Dedifferentiated amniotic fluid mesenchymal stem cell (primary cell): ENCODE results near the gene ARSA.

Experiments
- DNase-seq: peaks from one replicate; pipeline ENCODE4 v3.0.0-alpha.2; 2016; ENCODE audit errors: extremely low spot score

The ARSA gene

GRCh38 chr22:50604256-50605001, 23.5 kb downstream of the ARSA start:
- DNase-seq: no peak

GRCh38 chr22:50603511-50604255, 24.3 kb downstream of the ARSA start:
- DNase-seq: no peak

DNA sequence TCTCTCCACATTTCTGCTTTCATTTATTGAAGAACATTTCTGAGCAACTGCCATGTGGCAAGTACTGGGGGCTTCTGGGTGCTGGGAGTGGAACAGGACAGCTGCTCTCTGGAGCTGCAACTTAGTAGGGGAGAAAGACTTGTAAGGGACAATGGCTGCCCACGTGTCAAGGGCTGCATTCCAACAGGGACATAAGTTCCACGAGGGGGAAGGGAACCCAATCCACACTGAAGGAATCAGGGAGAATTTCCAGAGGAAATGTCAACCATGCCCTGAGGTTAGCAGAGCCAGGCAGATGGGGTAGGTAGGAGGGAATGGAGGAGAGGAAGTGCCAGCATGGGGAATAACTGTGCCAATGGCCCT, 25.6 kb downstream of the ARSA start:
- DNase-seq: no peak

DNA sequence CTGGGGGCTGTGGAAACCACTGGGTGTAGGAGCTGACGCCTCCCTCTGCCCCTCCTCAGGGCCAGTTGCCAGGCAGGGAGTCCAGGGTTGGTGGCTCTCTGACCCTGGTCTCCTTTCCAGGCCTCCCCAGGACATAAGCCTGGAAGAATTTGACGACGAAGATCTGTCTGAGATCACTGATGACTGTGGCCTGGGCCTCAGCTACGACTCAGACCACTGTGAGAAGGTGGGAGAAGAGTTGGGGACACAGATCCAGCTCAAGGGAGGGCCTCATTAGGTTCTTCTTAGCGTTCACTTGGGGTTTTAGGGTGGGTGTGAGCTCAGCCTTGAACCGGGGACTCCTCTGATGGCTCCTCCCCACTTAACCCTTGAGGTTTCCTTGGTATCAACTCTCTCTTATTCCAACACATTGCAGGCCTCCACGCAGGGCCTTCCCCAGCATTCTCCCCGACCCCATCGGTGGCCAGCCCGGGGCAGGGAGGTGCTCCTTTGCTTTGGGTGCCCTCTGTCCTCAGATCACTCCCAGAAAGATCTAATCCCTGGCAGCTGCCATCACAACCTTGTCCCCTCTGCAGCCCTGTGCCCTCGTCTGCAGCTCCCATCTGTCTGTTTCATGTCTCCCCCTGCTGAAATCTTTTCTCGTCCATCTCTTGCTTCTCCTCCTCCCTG, 26.1 kb downstream of the ARSA start:
- no peak for DNase-seq

DNA sequence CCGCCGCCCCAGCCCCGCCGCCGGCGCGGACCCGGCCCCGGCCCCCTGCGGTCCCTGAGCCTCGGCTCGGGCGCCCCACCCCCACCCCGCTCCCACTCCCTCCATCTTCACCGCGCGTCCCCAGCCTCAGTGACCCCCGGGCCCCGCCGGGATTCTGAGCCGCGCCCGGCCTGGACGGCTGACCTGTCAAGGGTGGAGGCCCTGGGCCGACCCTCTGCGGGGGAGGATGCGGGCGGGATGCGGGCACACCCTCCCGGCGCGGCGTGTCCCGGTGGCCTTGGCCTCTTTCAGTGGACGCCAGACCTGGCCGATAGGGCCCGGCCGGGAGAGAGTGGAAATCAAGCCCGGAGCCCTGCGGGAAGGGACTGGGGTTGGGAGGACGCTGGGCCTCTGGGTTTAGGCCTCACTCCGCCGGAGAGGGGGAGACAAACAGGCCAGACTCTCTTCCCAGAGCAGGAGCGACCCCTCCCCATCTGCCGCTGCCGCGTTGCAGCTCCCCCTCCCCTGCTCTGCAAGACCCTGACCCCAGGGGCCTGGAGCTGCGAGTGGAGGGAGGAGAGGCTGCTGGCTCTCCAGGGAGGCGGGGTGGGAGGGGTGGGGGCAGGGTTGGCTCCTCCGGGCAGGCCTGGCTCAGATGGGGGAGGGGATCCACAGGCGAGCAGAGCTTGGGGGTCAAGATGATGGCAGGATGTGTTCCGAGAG, 26.8 kb downstream of the ARSA start:
- DNase-seq: no peak

- no peak for DNase-seq
These were observed 27.4 kb downstream of the ARSA start, which contains the start of gene MAPK8IP2 for GRCh38 chr22:50600538-50600937. Gene MAPK8IP2 (plus strand): TSS chr22:50600793. CDS start chr22:50600819, 26 bp downstream.

DNA sequence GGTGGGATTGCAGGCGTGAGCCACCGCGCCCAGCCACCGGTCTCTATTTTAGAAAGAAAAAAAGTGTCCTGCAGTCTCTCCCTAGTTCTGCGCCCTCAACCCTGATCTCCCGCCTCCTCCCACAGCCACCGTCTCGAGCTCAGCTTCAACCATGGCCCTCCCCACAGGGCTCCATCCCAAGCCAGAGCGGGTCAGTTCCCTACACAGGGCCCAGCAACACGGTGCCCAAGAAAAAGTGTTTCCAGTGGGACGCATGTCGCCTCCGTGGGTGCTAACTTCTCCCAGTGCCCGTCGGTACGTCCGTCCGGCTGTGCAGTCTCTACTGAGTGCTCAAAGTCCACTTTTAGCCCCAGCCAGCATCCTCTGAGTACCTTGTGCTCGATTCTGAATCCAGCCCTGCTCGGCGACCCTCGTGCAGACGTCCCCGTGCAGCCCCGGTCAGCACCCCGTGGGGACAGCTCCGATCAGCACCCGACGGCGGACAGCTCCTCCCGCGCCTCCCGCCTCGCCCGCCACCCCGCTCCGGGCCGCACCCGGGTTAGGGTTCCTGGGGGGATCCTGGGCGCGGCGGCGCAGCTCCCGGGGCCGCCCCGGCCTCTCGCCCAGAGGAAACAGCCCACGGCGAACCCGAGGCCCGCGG, 28.0 kb downstream of the ARSA start:
- no peak for DNase-seq

GRCh38 chr22:50597097-50597496, 30.9 kb downstream of the ARSA start:
- no peak for DNase-seq

DNA sequence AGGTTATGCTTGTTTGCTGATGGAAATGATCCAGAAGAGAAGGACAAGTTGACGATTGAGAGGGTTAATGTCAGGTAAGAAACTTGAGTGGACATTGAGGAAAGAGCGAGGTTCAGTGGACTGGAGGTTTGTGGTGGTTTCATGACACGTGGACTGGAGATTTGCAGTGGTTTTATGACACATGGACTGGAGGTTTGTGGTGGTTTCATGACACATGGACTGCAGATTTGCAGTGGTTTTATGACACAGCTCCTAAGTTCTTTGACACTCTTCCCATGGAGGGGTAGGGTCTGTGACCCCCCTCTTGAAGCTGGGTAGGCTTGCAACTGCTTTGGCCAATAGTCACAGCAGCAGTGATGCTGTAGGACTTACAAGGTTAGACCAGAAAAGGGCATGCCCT, 32.8 kb downstream of the ARSA start:
- DNase-seq: no peak

- DNase-seq: no peak
These were observed 40.5 kb downstream of the ARSA start for GRCh38 chr22:50587407-50587806.

DNA sequence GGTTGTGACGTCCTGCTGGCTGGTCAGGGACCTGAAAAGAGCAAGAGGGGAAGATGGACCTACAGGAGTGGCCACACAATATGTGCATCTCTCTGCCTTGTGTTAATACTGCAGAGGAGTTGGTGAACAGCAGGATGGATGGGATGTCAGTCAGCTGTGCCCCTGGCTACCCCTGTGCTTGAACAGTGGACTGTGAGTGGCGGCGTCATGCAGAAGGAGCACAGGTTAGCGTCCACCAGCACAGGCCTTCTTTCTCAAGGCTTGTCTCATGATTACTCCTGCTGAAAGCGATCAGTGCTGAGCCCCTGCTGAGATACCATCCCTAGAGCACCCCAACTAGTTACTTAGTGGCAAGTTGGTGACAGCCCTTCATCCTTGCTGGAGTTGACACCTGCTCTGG, 41.5 kb downstream of the ARSA start:
- DNase-seq: no peak

DNA sequence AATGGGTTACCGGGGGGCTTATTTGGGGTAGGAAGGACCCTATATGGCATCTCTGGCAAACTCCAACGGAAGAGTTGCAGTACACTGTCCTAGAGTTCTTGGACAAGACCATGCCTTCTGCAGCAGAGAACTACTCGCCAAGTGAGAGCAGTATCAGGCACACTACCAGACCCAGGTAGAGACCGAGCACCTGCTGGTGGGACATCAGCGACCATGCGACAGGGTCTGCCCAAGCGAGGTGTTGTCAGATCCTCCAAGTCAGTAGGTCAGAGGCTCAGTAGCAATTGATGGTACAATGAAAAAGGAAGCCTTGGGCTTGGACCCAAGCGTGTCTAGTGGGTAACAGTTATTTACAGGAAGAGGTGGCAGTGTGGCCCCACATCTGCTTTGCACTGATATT, 42.2 kb downstream of the ARSA start:
- DNase-seq: no peak

- DNase-seq: no peak
These were observed 42.7 kb downstream of the ARSA start for GRCh38 chr22:50585238-50585637.

DNA sequence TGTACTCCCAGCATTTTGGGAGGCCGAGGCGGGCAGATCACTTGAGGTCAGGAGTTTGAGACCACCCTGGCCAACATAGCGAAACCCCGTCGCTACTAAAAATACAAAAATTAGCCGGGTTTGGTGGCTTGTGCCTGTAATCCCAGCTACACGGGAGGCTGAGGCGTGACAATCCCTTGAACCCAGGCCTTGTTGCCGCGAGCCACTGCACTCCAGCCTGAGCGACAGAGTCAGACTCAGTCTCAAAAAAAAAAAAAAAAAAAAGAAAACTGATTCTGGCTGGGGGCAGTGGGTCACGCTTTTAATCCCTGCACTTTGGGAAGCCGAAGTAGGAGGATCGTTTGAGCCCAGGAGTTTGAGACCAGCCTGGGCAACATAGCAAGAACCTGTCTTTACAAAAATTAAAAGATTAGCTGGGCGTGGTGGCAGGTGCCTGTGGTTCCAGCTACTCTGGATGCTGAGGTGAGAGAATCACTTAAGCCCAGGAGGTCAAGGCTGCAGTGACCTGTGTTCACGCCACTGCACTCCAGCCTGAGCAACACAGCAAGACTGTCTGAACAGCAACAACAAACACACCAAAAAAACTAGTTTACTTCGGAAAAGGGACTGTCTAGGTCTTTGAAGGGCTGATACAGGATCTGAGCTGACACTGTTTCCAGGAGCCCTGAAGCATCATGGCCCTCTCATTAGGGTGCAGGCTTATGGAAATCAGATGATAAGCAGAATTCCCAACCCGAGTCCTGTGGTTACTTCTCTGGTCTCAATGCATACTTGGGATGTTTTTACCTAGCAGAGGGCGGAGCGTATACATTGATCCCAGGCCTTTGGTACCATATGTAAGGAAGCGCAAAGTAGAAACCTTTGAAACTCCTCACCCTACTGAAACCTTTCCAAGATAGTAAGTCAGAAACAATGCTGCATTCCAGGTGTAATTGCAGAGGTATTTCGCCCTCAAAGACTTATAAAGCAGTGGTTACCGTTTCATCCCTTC, 43.6 kb downstream of the ARSA start:
- no peak for DNase-seq

DNA sequence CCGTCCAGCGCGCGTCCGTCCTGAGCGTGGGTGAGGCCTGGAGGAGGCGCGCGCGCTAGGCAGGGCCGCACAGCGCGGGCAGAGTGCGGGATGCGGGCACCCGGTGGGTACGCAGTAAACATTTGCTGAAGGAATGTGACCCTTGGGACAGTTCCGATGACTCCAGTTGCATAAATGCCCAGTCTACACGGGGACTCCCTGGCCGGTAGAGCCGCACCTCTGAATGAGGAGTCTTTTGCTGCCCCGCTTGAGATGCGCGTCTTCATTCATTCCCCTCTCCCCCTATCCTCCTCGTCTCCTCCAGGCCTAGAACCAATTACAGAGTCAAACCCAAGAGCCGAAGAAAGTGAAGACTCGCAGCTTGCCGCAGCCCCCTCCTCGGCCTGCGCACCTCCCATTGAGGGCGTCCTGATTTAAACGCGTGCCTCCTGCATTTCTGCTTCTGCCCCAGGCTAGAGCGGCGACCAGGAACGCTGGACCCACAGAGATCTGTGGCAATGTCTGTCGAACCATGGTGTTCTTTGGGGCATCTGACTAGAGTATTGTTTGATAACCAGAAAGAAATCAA, 44.6 kb downstream of the ARSA start:
- no peak for DNase-seq

DNA sequence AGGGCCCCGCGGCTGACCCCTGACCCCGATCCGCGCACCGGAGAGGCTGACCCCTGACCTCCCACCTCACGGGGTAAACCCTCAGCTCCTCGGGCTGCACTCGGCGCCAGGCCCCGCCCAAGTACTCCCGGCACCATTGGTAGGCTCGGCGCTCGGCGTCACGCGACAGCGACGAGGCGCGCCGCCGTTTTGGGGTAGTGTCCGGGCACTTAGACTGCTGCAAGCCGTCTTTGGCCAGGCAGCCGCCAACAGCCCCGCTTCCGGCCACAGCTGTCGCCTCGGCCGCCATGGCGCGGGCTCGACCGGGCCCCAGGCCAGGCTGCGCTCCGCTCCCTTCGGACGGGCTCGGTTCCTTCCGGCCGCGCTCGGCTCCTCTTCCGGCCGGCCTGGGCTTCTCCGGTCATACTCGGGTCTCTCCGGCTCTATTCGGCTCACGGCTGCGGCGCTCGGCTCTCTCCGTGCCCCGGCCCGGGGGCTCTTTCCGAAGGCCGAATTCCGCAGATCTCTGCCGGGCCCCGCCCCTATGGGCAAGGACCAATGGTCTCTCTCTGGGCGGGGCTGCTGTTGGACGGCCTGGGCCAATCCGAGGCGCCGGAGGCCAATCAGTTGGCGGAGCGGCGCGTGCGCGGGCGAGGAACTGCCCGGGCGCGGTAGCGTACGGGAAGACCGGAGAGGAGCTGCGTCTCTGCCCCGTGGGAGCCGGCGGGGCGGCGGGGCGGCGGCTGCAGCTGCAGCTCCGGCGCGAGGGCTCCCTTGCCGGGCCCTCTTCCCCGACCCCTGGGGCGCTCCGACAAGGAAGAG, 45.3 kb downstream of the ARSA start, which contains the start of gene CHKB:
CHKB (minus strand) TSS at position 357 of the 801 bp plus-strand sequence; CDS start at position 289, 68 bp downstream.
- DNase-seq: peak; percentile 99

DNA sequence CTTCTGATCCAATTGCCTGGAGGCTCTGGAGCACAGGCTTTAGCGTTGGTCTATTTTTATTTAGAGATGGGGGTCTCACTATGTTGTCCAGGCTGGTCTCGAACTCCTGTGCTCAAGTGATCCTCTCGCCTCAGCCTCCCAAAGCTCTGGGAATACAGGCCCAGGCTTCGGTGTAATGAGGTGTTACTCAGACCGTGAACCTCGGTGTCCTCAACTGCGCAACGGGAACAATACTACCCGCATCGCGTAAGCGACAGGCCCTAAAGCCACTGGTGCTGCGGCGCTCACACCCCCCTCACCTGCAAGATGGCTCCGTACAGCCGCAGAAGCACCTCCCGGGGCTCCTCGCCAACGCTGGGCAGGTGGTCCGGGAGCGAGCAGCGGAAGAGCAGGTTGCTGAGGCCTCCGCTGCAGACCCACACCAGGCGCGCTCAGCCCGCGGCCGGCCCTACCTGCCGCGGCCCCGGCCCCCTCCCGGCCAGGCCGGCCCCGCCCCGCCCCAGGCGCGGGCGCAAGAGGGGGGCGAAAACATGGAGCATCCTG, 45.9 kb downstream of the ARSA start:
- no peak for DNase-seq

- no peak for DNase-seq
These were observed 46.7 kb downstream of the ARSA start for GRCh38 chr22:50581031-50581949.
